Karpas-422 (cell line): ENCODE measurements around the gene TNS1. TPM values are rescaled to one million over a fixed set of nuclear protein-coding genes. Genes with fewer than 3 reads are reported as not detected.

Experiments
- DNase-seq: peaks from one replicate; pipeline ENCODE4 v3.0.0-alpha.2; 2015
- H2AFZ ChIP-seq: fragments of 200-600 bp; sonication (generic); 2 replicates; pipeline ENCODE4 v1.6.1; 2014; ENCODE audit warnings: antibody characterized with exemption, low read length, mixed read lengths
- H3K27ac ChIP-seq: fragments of 200-600 bp; sonication (generic); 2 replicates; pipeline ENCODE4 v1.5.1; 2014; ENCODE audit warnings: mild to moderate bottlenecking, low read length, moderate library complexity
- H3K27me3 ChIP-seq: fragments of 200-600 bp; sonication (generic); 2 replicates; pipeline ENCODE4 v1.6.1; 2014; ENCODE audit warnings: low read length, mixed read lengths
- H3K36me3 ChIP-seq: fragments of 200-600 bp; sonication (generic); 2 replicates; pipeline ENCODE4 v1.6.1; 2014; ENCODE audit warnings: low read length, mixed read lengths; ENCODE audit not compliant: insufficient read depth
- H3K4me1 ChIP-seq: fragments of 200-600 bp; sonication (generic); 2 replicates; pipeline ENCODE4 v1.6.1; 2014; ENCODE audit warnings: mild to moderate bottlenecking, low read length, mixed read lengths
- H3K4me2 ChIP-seq: fragments of 200-600 bp; sonication (generic); 2 replicates; pipeline ENCODE4 v1.6.1; 2014; ENCODE audit warnings: low read length, low read depth, mild to moderate bottlenecking; ENCODE audit not compliant: poor library complexity, severe bottlenecking
- H3K4me3 ChIP-seq: fragments of 200-600 bp; sonication (generic); 2 replicates; pipeline ENCODE4 v1.5.1; 2014; ENCODE audit warnings: mild to moderate bottlenecking, antibody characterized with exemption, low read length, mixed read lengths
- H3K79me2 ChIP-seq: fragments of 200-600 bp; sonication (generic); 2 replicates; pipeline ENCODE4 v1.6.1; 2014; ENCODE audit warnings: mild to moderate bottlenecking, low read length, mixed read lengths
- H3K9ac ChIP-seq: fragments of 200-600 bp; sonication (generic); 2 replicates; pipeline ENCODE4 v1.6.0; 2014; ENCODE audit warnings: low read length
- H3K9me2 ChIP-seq: fragments of 200-600 bp; sonication (generic), shearing (Covaris generic); replicated peaks from 2 replicates; pipeline ENCODE4 v1.6.0; 2014; ENCODE audit warnings: mild to moderate bottlenecking, low read length, moderate library complexity; ENCODE audit not compliant: insufficient read depth
- H3K9me3 ChIP-seq: fragments of 300-700, 200-600 bp; sonication (generic); 2 replicates; pipeline ENCODE4 v1.6.1; 2014; ENCODE audit warnings: low read length, mixed read lengths
- H4K20me1 ChIP-seq: fragments of 200-600 bp; sonication (generic); 2 replicates; pipeline ENCODE4 v1.6.1; 2014; ENCODE audit warnings: mild to moderate bottlenecking, antibody characterized with exemption, low read length, low read depth; ENCODE audit not compliant: insufficient read depth
- total RNA-seq: library from RNA; depleted of rRNA; stranded (reverse); fragments of >200 nt; shearing (Covaris generic); gene quantifications from 2 replicates; pipeline ENCODE4 v1.2.3, GENCODE V29; 2014; ENCODE audit warnings: low replicate concordance

The TNS1 gene
- total RNA-seq, 1 experiment from 2014 or later = 1.7 TPM

DNA sequence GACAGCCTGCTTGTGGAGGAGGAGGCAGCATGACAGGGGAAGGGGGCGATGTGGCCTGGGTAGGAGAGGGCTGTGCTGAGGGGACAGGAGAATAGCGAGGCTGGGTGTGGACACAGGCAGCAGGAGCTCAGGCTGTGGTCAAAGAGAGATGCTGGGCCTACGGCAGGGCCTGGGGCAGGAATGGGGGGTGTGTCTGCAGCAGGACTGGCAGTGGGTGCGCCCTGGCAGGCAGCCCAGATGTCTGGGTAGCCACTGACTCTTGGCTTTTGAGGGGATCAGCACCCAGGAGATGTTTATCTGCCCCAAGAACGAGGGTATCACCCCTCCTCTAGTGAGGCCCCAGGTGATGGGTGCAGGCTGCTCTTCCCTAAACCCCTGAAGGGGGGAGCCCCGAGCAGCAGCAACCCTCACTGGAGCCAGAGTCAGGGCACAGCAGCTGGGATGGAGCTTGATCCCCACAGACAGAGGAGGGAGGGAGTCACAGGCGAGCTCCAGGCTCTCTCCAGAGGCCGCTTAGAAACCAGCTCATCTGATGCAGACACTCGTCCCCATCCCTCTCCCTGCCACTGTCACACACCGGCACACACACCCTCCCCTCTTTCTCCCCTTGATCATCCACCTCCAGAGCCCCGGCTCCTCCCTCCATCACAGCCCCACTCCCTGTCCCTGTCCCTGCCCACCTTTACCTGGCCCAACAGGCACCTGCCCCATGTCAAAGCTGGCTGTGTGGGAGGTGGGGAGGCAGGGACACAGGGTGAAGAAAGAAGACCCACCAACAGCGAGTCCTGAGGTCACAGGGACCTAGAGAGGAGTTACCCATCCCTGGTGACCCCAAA lies 29.8 kb upstream of the TNS1 start:
- Histone ChIP-seq H3K4me1 (no peaks in the 10 kb centered on the region), H3K9ac (no peak overlapping the region), H3K36me3 (no peaks in the 10 kb centered on the region), H3K9me2 (no peaks in the 10 kb centered on the region), H3K79me2 (no peaks in the 10 kb centered on the region), H3K27ac (no peak overlapping the region), H3K9me3 (no peaks in the 10 kb centered on the region), H4K20me1 (no peaks in the 10 kb centered on the region), H3K4me3 (no peak overlapping the region), H2AFZ (no peak overlapping the region), H3K27me3 (no peaks in the 10 kb centered on the region), H3K4me2 (no peak overlapping the region)
- no peak for DNase-seq

DNA sequence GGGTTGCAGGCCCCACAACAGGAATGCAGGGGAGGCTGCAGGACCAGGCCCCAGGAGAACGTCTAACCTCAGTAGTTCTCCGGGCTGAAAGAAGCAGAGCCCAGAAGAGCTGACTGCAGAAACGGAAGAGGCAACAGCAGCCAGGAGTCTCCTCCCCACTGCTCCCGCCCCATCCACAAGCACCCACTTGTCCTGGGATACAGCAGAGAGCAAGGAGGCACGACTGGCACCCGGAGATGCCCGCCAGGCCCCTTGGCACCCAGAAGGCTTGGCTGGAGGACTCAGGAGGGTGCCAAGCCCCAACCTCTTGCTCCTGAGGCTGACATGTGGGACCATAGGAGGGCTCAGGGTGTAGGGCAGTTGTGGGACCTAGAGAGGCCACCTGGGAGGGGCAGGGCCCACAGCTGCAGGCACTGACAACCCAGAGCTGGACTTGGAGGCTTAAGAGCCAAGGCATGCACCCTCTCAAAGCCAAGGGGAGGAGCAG lies 29.0 kb upstream of the TNS1 start:
- H3K27me3 ChIP-seq = no peaks in the 10 kb centered on the region
- H3K27ac ChIP-seq = no peak overlapping the region
- H3K4me2 ChIP-seq = no peak overlapping the region
- no peak overlapping the region for H3K4me3 ChIP-seq
- no peak overlapping the region for H3K9ac ChIP-seq
- no peaks in the 10 kb centered on the region for H3K4me1 ChIP-seq
- no peaks in the 10 kb centered on the region for H4K20me1 ChIP-seq
- no peak for DNase-seq
- no peaks in the 10 kb centered on the region for H3K9me2 ChIP-seq
- no peak overlapping the region for H2AFZ ChIP-seq
- no peaks in the 10 kb centered on the region for H3K36me3 ChIP-seq
- no peaks in the 10 kb centered on the region for H3K9me3 ChIP-seq
- H3K79me2 ChIP-seq = no peaks in the 10 kb centered on the region

DNA sequence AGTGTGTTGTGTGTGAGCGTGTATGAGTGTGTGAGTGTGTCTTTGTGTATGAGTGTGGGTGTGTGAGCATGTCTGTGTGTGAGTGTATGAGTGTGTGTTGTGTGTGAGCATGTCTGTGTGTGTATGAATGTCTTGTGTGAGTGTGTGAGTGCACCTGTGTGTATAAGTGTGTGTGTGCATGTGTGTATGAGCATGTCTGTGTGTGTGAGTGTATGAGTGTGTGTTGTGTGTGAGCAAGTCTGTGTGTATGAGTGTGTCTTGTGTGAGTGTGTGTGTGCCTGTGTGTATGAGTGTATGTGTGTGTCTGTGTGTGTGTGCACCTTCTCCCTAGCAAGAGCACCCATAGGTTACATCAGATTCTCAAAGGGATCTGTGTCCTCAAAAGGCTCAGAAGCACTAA lies 28.5 kb upstream of the TNS1 start:
- Histone ChIP-seq H3K27ac (no peak overlapping the region), H3K36me3 (no peaks in the 10 kb centered on the region), H2AFZ (no peak overlapping the region), H3K79me2 (no peaks in the 10 kb centered on the region), H3K4me2 (no peak overlapping the region), H3K4me1 (no peaks in the 10 kb centered on the region), H3K9ac (no peak overlapping the region), H4K20me1 (no peaks in the 10 kb centered on the region), H3K27me3 (no peaks in the 10 kb centered on the region), H3K9me3 (no peaks in the 10 kb centered on the region), H3K4me3 (no peak overlapping the region), H3K9me2 (no peaks in the 10 kb centered on the region)
- DNase-seq = no peak

DNA sequence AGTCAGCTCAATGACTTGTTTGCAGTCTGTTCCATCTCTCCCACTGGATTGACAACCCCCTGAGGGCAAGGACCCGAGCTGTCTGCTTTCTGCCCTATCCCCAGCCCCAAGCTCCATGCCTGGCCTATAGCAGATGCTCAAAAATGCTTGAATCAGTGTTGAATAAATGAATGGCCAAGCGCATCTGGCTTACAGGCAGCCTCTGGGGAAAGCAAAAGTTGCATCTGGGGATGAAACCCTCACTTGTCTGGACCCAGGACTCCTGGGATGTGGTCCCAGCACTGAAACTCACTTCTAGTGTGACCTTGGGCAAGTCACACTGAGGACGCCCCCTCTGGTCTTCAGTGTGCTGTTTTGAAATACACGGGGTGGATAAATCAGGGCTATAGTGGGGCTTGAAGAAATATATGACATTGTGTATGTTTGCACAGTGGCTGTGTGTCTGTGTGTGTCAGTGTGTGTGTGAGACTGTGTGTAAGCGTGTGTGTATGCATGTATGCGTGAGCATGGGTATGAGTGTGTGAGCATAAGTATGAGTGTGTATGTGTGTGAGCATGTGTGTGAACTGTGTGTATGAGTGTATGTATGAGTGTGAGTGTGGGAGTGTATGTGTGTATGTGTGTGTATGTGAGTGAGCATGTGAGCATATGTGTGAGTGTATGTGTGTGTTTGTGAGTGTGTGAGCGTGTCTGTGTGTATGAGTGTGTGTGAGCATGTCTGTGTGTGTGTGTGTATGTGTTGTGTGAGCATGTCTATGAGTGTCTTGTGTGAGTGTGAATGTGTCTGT lies 27.8 kb upstream of the TNS1 start:
- no peaks in the 10 kb centered on the region for H4K20me1 ChIP-seq
- no peak overlapping the region for H3K4me3 ChIP-seq
- no peak overlapping the region for H3K9ac ChIP-seq
- H3K4me1 ChIP-seq = no peaks in the 10 kb centered on the region
- no peaks in the 10 kb centered on the region for H3K9me3 ChIP-seq
- no peak overlapping the region for H2AFZ ChIP-seq
- H3K27me3 ChIP-seq = no peaks in the 10 kb centered on the region
- H3K27ac ChIP-seq = no peak overlapping the region
- no peaks in the 10 kb centered on the region for H3K36me3 ChIP-seq
- H3K4me2 ChIP-seq = no peak overlapping the region
- H3K79me2 ChIP-seq = no peaks in the 10 kb centered on the region
- H3K9me2 ChIP-seq = no peaks in the 10 kb centered on the region
- no peak for DNase-seq

DNA sequence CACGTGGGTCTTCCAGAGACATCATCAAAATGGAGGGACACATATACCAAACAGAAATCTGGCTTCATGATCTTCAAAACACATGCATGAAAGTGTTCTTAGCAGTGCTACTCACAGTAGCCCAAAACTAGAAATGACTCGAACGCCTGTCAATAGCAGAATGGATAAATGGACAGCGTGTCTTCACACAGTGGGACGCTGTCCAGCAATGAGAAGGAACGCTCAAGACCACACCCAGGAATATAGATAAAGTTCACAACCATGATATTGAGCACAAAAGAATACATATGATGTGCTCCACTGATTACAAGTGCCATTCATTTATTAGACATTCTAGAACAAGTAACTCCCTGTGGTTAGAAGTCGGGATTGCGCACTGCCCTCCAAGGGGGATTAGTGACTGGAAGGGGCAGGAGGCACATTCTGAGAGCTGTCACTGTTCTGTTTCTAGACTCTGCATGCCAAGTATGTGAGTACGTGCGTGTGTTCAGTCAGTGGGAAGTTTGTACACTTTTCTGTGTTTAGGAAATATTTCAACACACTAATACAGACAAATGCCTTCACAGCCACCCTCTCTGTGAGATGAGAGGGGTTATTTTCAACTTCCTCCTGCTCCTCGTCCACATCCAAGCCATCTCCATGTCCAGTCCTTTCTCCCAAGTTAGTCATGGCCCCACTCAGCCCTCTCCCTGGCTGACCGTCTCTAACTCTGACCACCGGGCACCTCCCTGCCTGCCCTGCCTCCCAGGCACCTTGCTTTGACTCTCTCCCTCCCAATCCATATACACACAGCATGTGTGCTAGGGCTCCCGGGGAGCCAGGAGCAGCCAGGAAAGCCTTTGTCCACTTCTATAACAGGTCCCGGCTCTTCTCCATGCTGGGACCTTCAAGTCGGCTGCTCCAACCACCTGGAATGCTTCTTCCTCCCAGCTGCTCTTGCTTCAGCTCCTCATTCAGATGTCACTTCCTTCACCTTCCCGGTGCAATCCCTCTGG lies 26.9 kb upstream of the TNS1 start:
- no peak overlapping the region for H3K4me3 ChIP-seq
- H3K9me2 ChIP-seq = no peaks in the 10 kb centered on the region
- no peaks in the 10 kb centered on the region for H3K79me2 ChIP-seq
- H3K27me3 ChIP-seq = no peaks in the 10 kb centered on the region
- H3K9ac ChIP-seq = no peak overlapping the region
- no peaks in the 10 kb centered on the region for H3K4me1 ChIP-seq
- DNase-seq = no peak
- no peak overlapping the region for H3K4me2 ChIP-seq
- no peaks in the 10 kb centered on the region for H4K20me1 ChIP-seq
- no peak overlapping the region for H3K27ac ChIP-seq
- no peaks in the 10 kb centered on the region for H3K36me3 ChIP-seq
- H3K9me3 ChIP-seq = no peaks in the 10 kb centered on the region
- no peak overlapping the region for H2AFZ ChIP-seq

DNA sequence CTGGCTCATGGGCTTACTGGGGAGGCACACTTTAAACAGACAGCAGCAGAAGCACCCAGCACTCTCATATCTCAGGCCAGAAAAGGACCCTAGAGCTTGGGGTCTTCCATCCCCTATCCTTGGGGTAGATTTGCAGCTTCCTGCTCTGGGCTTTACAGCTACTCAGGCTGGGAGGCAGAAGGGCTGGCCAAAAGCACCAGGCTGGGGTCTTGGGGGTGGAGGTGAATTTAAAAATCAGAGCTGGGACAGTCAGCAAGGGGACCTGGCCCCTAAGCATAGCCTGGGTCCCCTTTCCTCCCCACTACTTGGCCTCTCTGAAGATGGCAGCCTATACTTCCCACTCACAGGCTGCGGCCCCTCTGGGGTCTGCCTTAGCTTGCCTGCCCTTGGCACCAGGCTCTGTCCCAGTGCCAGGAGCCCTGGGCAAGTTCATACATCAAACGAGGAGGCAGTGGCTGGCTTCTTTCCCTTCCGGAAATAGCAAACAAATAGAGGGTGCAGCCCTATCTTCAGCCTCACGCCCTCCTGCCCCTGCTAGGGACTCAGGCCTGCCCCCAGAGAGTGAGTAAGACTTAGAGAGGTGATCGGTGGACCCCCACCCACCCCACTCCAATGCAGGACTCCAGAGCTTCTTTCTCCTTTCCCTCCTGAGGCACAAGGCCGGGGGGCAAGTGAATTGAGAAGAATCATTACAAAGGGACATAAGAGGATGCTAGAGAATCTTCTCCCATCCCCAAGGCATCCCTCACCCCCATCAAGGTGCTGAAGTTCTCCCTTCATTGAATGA lies 26.0 kb upstream of the TNS1 start:
- no peaks in the 10 kb centered on the region for H3K9me3 ChIP-seq
- no peaks in the 10 kb centered on the region for H3K4me1 ChIP-seq
- H2AFZ ChIP-seq = no peak overlapping the region
- no peaks in the 10 kb centered on the region for H3K79me2 ChIP-seq
- no peaks in the 10 kb centered on the region for H3K27me3 ChIP-seq
- H3K36me3 ChIP-seq = no peaks in the 10 kb centered on the region
- no peaks in the 10 kb centered on the region for H3K9me2 ChIP-seq
- H3K9ac ChIP-seq = no peak overlapping the region
- no peak overlapping the region for H3K4me2 ChIP-seq
- H3K27ac ChIP-seq = no peak overlapping the region
- H4K20me1 ChIP-seq = no peaks in the 10 kb centered on the region
- H3K4me3 ChIP-seq = no peak overlapping the region
- DNase-seq = no peak

DNA sequence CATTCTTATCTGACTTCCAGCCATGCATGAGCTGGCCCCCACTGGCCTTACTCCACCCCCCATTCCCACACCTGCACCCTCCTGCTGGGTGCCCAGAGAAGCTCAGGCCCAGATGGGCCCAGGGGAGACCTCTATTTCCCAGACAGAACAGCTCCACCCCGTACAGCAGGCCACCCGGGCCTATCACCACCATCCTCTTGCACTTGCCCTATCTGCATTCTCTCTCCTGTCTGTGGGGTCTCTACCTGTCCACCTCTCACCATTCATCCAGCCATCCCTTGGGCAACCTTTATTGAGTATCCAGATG lies 25.3 kb upstream of the TNS1 start:
- Histone ChIP-seq H3K4me2 (no peak overlapping the region), H3K4me1 (no peaks in the 10 kb centered on the region), H3K36me3 (no peaks in the 10 kb centered on the region), H3K9ac (no peak overlapping the region), H4K20me1 (no peaks in the 10 kb centered on the region), H3K4me3 (no peak overlapping the region), H3K9me3 (no peaks in the 10 kb centered on the region), H3K79me2 (no peaks in the 10 kb centered on the region), H3K27me3 (no peaks in the 10 kb centered on the region), H3K27ac (no peak overlapping the region), H2AFZ (no peak overlapping the region), H3K9me2 (no peaks in the 10 kb centered on the region)
- no peak for DNase-seq
